GM23248 (cell line): ENCODE measurements around the gene CCDC9. TPM values are rescaled to one million over a fixed set of nuclear protein-coding genes. Genes with fewer than 3 reads are reported as not detected.

ENCODE experiments used
- DNase-seq: peaks from one replicate; pipeline ENCODE4 v3.0.0-alpha.2; 2015
- H2AFZ ChIP-seq: fragments of 200-600 bp; sonication (generic); 2 replicates; pipeline ENCODE4 v1.6.1; 2016; ENCODE audit warnings: antibody characterized with exemption
- H3F3A ChIP-seq: fragments of 200-600 bp; sonication (generic); 2 replicates; pipeline ENCODE4 v1.6.1; 2016; ENCODE audit warnings: mild to moderate bottlenecking, antibody characterized with exemption, mixed run types; ENCODE audit not compliant: insufficient read depth
- H3K27ac ChIP-seq: fragments of 200-600 bp; sonication (generic); 2 replicates; pipeline ENCODE4 v1.5.1; 2016; ENCODE audit warnings: mild to moderate bottlenecking
- H3K27me3 ChIP-seq: fragments of 200-600 bp; sonication (generic); replicated peaks from 2 replicates; pipeline ENCODE4 v1.6.1; 2016; ENCODE audit warnings: mild to moderate bottlenecking; ENCODE audit not compliant: insufficient read depth
- H3K36me3 ChIP-seq: fragments of 200-600 bp; sonication (generic); 2 replicates; pipeline ENCODE4 v1.6.1; 2016; ENCODE audit warnings: low read depth, mild to moderate bottlenecking
- H3K4me1 ChIP-seq: fragments of 200-600 bp; sonication (generic); 2 replicates; pipeline ENCODE4 v1.6.1; 2016; ENCODE audit warnings: mild to moderate bottlenecking; ENCODE audit not compliant: insufficient read depth
- H3K4me2 ChIP-seq: fragments of 200-600 bp; sonication (generic); one replicate; pipeline ENCODE4 v1.6.1; 2016; ENCODE audit warnings: mild to moderate bottlenecking; ENCODE audit not compliant: unreplicated experiment
- H3K4me3 ChIP-seq: fragments of 200-600 bp; sonication (generic); 2 replicates; pipeline ENCODE4 v1.5.1; 2016; ENCODE audit warnings: mild to moderate bottlenecking
- H3K79me2 ChIP-seq: fragments of 200-600 bp; sonication (generic); 2 replicates; pipeline ENCODE4 v1.6.1; 2016; ENCODE audit warnings: mild to moderate bottlenecking; ENCODE audit not compliant: insufficient read depth
- H3K9ac ChIP-seq: fragments of 200-600 bp; sonication (generic); 2 replicates; pipeline ENCODE4 v1.6.1; 2016; ENCODE audit warnings: mild to moderate bottlenecking
- H3K9me2 ChIP-seq: fragments of 200-600 bp; sonication (generic); 2 replicates; pipeline ENCODE4 v1.6.1; 2016; ENCODE audit warnings: mixed run types, mild to moderate bottlenecking, moderate library complexity; ENCODE audit not compliant: insufficient read depth
- H3K9me3 ChIP-seq: fragments of 200-600 bp; sonication (generic); one replicate; pipeline ENCODE4 v1.6.1; 2017; ENCODE audit warnings: low read depth
- H4K20me1 ChIP-seq: fragments of 200-600 bp; sonication (generic); 2 replicates; pipeline ENCODE4 v1.6.0; 2016; ENCODE audit not compliant: insufficient read depth
- EZH2 ChIP-seq: fragments of 200-600 bp; sonication (generic); IDR thresholded peaks from 2 replicates; pipeline ENCODE4 v1.6.1; 2018; ENCODE audit warnings: antibody characterized with exemption, mild to moderate bottlenecking; ENCODE audit not compliant: insufficient read depth, poor library complexity, severe bottlenecking
- EZH2phosphoT487 ChIP-seq: fragments of 200-600 bp; sonication (generic); IDR thresholded peaks from 2 replicates; pipeline ENCODE4 v1.6.1; 2018; ENCODE audit warnings: antibody characterized with exemption, moderate library complexity, mild to moderate bottlenecking, low read depth; ENCODE audit not compliant: insufficient read depth
- WGBS, 2 experiments: methylation state at CpG; one replicate each; pipeline ENCODE4 v1.1.6; 2015 to 2017; ENCODE audit warnings: low lambda C conversion rate in 2 of 2, low coverage in 1 of 2; ENCODE audit errors: missing lambda C conversion rate in 2 of 2; 5-methylcytosine and 5-hydroxymethylcytosine counted together
- in situ Hi-C: fragments of 300-500 bp; cut with MboI; formaldehyde crosslinking; loops from 2 replicates; pipeline ENCODE4 v1.15.0; 2020
- polyA plus RNA-seq: library from polyadenylated mRNA; unstranded; fragments of >200 nt; fragmentation: Nextera tagmentation; extraction: Ambion mirVana; gene quantifications from 2 replicates; pipeline ENCODE4 v1.2.1, GENCODE V29; 2016
- total RNA-seq: library from RNA; depleted of rRNA; stranded (reverse); fragments of >200 nt; shearing (Covaris generic); gene quantifications from 2 replicates; pipeline ENCODE4 v1.2.3, GENCODE V29; 2014

CCDC9 gene
- total and polyA plus RNA-seq, 2 experiments from 2014 or later: 4.1 to 11.1 TPM

GRCh38 chr19:47253467-47253881, 2.9 kb upstream of the CCDC9 start:
- Histone ChIP-seq H3K9ac (peak overlapping the region; percentile 1; the same call in 1 of the 2 replicates), H3K4me2 (peak overlapping the region; percentile 69), H3F3A (peaks cover 25% of the 10 kb centered on the region), H3K36me3 (no peaks in the 10 kb centered on the region), H2AFZ (no peak overlapping the region), H3K9me3 (no peaks in the 10 kb centered on the region), H3K4me1 (peaks cover 27% of the 10 kb centered on the region), H4K20me1 (no peaks in the 10 kb centered on the region), H3K27me3 (no peaks in the 10 kb centered on the region), H3K27ac (peak overlapping the region; percentile 51), H3K9me2 (no peaks in the 10 kb centered on the region), H3K79me2 (peaks cover 7% of the 10 kb centered on the region), H3K4me3 (peak overlapping the region; percentile 23; the same call in 1 of the 2 replicates)
- in situ Hi-C loops: no loop called here
- peak; percentile 91 for DNase-seq
- TF ChIP-seq EZH2phosphoT487 (no peak), EZH2 (no peak)
- 4 to 9% methylated on average over 3 of the region's 3 CpGs for WGBS, 2 experiments

DNA sequence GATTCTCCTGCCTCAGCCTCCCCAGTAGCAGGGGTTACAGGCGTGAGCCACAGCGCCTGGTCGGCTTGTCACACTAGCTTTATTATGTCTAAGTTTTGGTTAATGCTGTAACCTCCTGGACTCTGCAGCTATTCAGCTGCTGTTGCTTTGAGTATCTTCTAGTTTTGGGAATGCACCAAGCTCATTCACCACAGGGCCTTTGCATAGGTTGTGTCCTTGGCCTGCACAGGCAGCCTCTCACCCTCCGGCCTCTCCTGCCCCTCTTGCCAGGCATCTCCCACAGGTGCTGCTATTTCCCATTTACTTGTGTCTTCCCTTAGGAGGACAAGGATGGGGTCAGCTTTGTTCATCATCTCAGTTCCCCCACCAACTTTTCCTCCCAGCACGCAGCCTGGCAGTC, 2.4 kb upstream of the CCDC9 start:
- H3K4me2 ChIP-seq: peak overlapping the region; percentile 69
- peaks cover 26% of the 10 kb centered on the region for H3F3A ChIP-seq
- peaks cover 12% of the 10 kb centered on the region for H3K79me2 ChIP-seq
- H2AFZ ChIP-seq: no peak overlapping the region
- no peaks in the 10 kb centered on the region for H3K27me3 ChIP-seq
- in situ Hi-C loops: no loop called here
- peak overlapping the region; percentile 1; the same call in 1 of the 2 replicates for H3K9ac ChIP-seq
- H3K4me1 ChIP-seq: peaks cover 32% of the 10 kb centered on the region
- TF ChIP-seq EZH2phosphoT487 (no peak), EZH2 (no peak)
- H3K4me3 ChIP-seq: peak overlapping the region; percentile 23; the same call in 1 of the 2 replicates
- no peaks in the 10 kb centered on the region for H3K9me3 ChIP-seq
- no peak for DNase-seq
- no peaks in the 10 kb centered on the region for H3K9me2 ChIP-seq
- H3K36me3 ChIP-seq: no peaks in the 10 kb centered on the region
- H4K20me1 ChIP-seq: no peaks in the 10 kb centered on the region
- 70 to 76% methylated on average over 5 of the region's 5 CpGs for WGBS, 2 experiments
- peak overlapping the region; percentile 51 for H3K27ac ChIP-seq

GRCh38 chr19:47256693-47257410, 527 bp downstream of the CCDC9 start:
- TF ChIP-seq EZH2phosphoT487 (no peak), EZH2 (no peak)
- in situ Hi-C loops: no loop called here
- Histone ChIP-seq H3K27ac (peak overlapping the region; percentile 92), H3K79me2 (peaks cover 40% of the 10 kb centered on the region), H4K20me1 (no peaks in the 10 kb centered on the region), H3K4me1 (peaks cover 35% of the 10 kb centered on the region), H2AFZ (no peak overlapping the region), H3K9me3 (no peaks in the 10 kb centered on the region), H3K9me2 (no peaks in the 10 kb centered on the region), H3K36me3 (no peaks in the 10 kb centered on the region), H3K4me2 (no peak overlapping the region), H3F3A (peaks cover 26% of the 10 kb centered on the region), H3K27me3 (no peaks in the 10 kb centered on the region), H3K4me3 (peak overlapping the region; percentile 87; the same call in 1 of the 2 replicates), H3K9ac (peak overlapping the region; percentile 92)
- WGBS, 2 experiments: 0 to 2% methylated on average over 3 to 51 of the region's 52 CpGs
- peak; percentile 100 for DNase-seq

GRCh38 chr19:47257411-47258169, 1.3 kb downstream of the CCDC9 start:
- Histone ChIP-seq H3K4me2 (peak overlapping the region; percentile 88), H3F3A (peaks cover 24% of the 10 kb centered on the region), H4K20me1 (no peaks in the 10 kb centered on the region), H3K9me3 (no peaks in the 10 kb centered on the region), H3K9ac (peak overlapping the region; percentile 92), H3K79me2 (peaks cover 48% of the 10 kb centered on the region), H3K27ac (peak overlapping the region; percentile 92), H3K27me3 (no peaks in the 10 kb centered on the region), H2AFZ (peak overlapping the region; percentile 32; the same call in 1 of the 2 replicates), H3K4me3 (peak overlapping the region; percentile 84), H3K36me3 (no peaks in the 10 kb centered on the region), H3K4me1 (peaks cover 33% of the 10 kb centered on the region), H3K9me2 (no peaks in the 10 kb centered on the region)
- TF ChIP-seq EZH2phosphoT487 (no peak), EZH2 (no peak)
- WGBS, 2 experiments: 1 to 2% methylated on average over 19 to 28 of the region's 29 CpGs
- in situ Hi-C loops: no loop called here
- DNase-seq: no peak
